H54 (cell line): ENCODE results near the gene SSTR5.

Experiments used
- DNase-seq: peaks from one replicate; pipeline ENCODE4 v3.0.0; 2011; ENCODE audit warnings: low spot score, mixed read lengths; ENCODE audit not compliant: insufficient read length
- FAIRE-seq: peaks from 3 replicates; lab custom pipeline; 2011; peaks lifted over from hg19 to GRCh38; lab: Jason Lieb, UNC
- POLR2A ChIP-seq: IDR thresholded peaks from 2 replicates; pipeline ENCODE4 v1.6.1; 2011; ENCODE audit warnings: low read depth, mild to moderate bottlenecking, low read length

SSTR5 gene

DNA sequence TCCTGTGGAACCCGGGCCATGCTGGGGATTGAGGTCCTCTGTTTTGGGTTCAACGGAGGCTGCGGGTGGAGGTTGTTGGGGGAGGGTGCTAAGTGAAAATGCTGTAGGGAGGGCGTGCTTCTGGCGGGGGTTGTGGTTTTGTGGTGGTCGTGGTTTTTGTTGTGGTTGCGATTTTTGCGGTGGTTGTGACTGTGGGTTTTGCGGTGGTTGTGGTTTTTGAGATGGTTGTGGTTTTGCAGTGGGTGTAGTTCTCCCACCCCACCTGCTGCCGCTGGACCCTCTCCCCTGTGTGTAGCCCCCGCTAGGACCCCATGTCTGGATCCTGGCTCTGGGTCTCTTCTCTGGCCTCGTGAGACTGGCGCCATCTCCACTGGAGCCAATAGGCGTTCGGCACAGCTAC is 4.9 kb upstream of the SSTR5 start:
- DNase-seq (no peak), FAIRE-seq (no peak)
- no peak for TF ChIP-seq POLR2A

DNA sequence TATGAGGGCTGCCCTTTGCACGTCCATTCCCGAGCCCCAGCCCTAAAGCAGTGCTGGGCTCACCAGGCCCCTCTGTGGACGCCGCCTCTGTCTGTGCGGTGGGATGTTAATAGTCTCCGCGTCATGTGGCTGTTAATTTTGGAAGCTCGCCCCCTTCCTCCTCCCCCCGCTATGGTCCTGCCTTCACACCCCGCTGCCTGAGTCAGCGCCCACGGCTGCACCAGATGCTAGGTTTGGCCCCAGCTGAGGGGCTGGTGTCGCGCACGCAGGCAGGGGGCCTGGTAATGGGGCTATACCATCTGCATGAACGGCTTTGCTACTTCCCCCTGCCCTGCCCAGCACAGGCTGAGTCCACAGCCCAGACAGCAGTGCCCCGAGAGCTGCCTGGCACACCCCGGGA is 4.1 kb upstream of the SSTR5 start:
- TF ChIP-seq POLR2A: no peak
- FAIRE-seq (no peak), DNase-seq (no peak)

GRCh38 chr16:1069154-1069553 is 3.4 kb upstream of the SSTR5 start:
- DNase-seq (no peak), FAIRE-seq (no peak)
- no peak for TF ChIP-seq POLR2A

DNA sequence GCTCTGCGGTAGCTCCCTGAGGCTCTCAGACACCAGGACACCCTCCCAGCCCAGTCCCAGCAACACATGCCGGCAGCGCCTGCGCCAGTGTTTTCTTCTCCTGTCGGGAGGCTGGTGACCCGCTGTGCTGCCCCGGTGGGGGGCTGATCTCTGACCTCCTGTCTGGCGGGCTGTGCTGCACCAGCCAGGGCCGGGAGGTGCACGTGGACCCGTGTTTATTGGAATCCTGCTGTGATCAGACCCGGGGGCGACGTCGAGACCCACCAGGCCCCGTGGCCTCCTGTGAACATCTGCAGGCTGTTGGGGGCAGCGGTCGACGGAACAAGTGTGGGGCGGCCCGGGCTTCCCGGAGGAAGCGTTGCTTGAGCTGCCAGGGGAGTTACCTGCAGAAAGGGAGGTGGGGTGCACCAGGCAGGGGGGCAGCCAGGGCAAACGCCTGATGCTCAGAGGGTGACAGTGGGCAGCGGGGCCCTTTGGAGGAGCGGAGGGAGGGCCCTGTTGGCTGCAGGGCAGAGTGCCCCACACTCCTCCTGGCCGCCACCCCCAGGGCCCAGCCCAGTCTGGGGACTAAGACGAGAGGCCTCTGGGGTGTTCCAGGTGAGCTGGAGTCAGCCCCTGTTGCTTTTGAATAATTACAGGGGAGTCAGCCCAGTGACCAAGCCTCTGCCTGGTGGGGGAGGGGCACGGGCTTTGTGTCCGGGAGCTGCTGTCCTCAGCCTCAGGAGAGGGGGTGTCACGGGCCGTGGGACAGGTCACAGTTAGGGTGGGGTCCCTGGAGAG is 2.3 kb upstream of the SSTR5 start:
- FAIRE-seq: no peak
- TF ChIP-seq POLR2A: no peak
- DNase-seq: no peak

- DNase-seq (no peak), FAIRE-seq (no peak)
- TF ChIP-seq POLR2A: no peak
Measured at GRCh38 chr16:1070864-1071408, 1.6 kb upstream of the SSTR5 start.

DNA sequence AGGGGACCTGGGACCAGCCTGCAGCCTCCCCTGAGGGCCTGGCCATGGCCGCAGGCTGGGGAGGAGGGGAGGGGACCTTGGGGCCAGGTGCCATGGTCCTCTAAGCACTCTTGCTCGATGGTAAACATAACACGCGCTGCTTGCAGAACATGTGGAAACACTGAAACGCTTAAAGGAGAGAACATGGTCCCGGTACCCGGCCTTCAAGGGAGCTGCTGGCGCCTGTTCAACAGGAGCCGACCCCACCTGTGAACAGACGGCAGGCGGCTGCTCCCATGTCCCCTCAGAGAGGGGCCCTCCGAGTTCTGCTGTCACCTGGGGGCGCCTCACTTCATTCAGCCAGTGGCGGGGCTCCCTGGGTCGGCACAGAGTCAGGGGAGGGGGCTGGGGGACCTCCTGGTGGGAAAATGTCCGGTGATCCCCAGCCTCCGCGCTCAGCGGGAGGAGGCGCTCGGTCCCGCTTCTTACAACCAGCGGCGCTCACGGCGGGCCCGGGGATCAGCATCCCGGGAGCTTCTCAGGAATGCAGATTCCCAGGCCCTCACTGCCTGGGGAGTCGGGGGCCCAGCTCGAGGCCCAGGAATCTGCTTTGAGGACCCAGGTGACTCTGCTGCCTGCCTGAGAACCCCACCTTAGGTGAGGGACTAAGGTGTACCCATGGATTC is 854 bp upstream of the SSTR5 start:
- no peak for TF ChIP-seq POLR2A
- no peak for FAIRE-seq
- DNase-seq: no peak

GRCh38 chr16:1073262-1073558 is 663 bp downstream of the SSTR5 start:
- FAIRE-seq: no peak
- no peak for TF ChIP-seq POLR2A
- DNase-seq: no peak

- FAIRE-seq: no peak
- TF ChIP-seq POLR2A: no peak
- DNase-seq: no peak
Measured at GRCh38 chr16:1073566-1074378, 1.2 kb downstream of the SSTR5 start.

DNA sequence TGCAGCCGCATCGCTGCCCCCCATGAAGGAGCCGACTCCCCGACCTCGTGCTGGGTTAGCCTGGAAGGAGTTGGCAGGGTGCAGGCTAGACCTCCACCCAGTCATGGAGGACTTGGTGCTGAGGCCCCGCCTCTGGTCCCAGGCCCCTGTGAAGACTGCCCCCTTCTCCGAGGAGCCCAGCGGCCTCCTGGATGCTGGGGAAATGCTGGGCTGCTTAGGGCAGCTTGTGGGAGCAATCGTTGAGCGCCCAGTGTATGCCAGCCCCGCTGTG is 1.8 kb downstream of the SSTR5 start:
- TF ChIP-seq POLR2A: no peak
- no peak for DNase-seq
- no peak for FAIRE-seq

- DNase-seq (no peak), FAIRE-seq (no peak)
- no peak for TF ChIP-seq POLR2A
Measured at GRCh38 chr16:1075546-1075945, 3.0 kb downstream of the SSTR5 start.

GRCh38 chr16:1076801-1077576 is 4.4 kb downstream of the SSTR5 start:
- FAIRE-seq: no peak
- TF ChIP-seq POLR2A: no peak
- DNase-seq: no peak

DNA sequence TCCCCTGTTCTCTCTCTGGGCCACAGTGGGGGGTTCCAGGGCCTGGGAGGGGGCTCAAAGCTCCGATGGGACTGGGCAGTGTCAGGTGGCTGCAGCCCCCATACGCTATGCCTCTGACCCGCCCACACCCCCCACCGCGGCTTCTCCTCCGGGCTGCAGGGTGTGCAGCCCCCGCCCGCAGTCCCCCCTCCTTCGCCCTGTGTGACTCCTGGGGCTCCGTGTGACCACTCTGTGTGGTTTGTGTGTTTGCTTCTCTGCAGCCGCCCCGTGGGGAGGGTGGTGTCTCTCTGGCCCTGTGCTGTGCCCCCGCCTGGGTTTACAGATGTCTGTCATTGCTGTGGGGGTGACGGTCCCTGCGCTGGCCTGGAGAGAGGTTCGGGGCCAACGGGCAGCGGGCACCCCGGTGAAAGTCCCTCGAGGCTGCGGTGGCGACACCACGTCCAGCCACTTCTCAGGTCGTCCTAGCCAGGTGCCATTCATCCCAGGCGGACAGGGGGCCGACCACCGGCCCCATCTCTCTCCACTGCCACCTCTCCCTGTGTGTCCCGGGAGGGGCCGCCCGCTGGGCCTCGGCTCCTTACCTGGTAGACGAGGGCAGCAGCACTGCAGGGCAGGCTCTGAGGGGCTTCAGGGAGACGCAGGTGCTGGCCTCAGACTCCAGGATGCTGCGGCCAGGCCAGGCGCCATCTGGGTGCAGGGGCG is 5.5 kb downstream of the SSTR5 start:
- DNase-seq (no peak), FAIRE-seq (no peak)
- TF ChIP-seq POLR2A: no peak

- TF ChIP-seq POLR2A: no peak
- peak; percentile 100 for DNase-seq
- FAIRE-seq: peak; percentile 89
Measured at GRCh38 chr16:1078579-1079021, 6.1 kb downstream of the SSTR5 start.

- DNase-seq (no peak), FAIRE-seq (no peak)
- no peak for TF ChIP-seq POLR2A
Measured at GRCh38 chr16:1079341-1079740, 6.8 kb downstream of the SSTR5 start.
